SH-SY5Y (cell line): ENCODE measurements around the gene ARMC8.

Experiments used
- GATA2 ChIP-seq: IDR thresholded peaks from 2 replicates; pipeline ENCODE4 v1.6.1; 2011; ENCODE audit warnings: mild to moderate bottlenecking, low read depth, low read length
- GATA3 ChIP-seq: IDR thresholded peaks from 2 replicates; pipeline ENCODE4 v1.6.1; 2011; ENCODE audit warnings: low read depth, mild to moderate bottlenecking, low read length, moderate library complexity

Gene ARMC8

DNA sequence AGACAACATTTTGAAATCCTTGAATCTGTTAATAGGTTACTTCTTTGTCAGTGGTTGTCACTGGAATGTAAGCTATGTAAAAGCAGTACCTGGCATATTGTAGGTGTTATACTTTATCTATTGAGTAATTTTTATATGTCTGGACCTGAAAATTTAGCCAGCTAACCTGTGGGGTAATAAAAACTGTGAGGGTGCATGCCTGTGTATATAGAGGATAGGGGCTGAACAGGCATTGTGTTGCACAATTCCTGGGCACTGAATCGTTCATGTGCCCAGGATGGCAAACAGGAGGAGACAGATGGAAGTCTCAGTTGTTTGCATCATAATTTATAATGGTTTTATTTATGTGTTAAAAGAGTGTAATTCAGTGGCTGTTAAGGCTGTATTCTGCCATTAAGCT, 67.1 kb downstream of the ARMC8 start:
- no peak for TF ChIP-seq GATA2
- TF ChIP-seq GATA3: no peak

DNA sequence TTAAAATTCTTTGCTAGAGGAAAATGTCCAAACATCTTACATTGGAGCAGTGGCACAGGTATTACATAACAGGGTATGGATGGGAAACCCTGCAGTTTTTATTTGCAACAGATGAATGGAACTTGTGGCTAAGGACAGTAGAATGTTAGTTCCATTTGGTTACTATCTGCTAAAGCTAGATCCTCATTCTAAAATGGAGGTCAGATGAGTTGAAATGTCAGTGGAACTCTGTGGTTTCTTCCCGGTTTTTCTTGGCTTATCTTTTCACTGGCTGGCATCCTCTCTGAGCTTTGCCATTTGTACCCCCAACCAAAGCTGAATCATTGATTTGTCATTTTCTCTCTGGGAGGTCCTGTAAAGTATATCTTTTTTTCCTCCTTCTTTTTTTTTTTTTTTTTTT, 68.9 kb downstream of the ARMC8 start:
- TF ChIP-seq GATA2 (no peak), GATA3 (no peak)

DNA sequence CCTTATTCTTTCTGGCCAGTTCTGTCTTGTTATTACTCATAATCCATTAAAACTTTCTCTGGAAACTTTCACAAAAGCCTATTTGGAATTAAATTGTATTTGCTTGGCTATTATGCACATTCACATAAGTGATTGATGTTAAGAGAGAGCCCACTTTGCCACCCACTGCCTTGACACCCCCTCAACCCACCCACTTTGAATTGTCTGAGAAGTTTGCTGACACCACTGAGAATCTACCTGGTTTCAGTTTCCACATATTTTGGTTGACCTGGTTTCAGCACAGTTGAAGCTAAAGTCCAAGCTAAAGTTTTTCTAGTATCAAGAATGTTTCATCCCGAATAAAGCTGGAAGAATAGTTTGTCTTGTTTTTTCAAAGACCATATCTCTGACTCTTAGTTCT, 70.9 kb downstream of the ARMC8 start:
- TF ChIP-seq GATA3: no peak
- TF ChIP-seq GATA2: no peak

DNA sequence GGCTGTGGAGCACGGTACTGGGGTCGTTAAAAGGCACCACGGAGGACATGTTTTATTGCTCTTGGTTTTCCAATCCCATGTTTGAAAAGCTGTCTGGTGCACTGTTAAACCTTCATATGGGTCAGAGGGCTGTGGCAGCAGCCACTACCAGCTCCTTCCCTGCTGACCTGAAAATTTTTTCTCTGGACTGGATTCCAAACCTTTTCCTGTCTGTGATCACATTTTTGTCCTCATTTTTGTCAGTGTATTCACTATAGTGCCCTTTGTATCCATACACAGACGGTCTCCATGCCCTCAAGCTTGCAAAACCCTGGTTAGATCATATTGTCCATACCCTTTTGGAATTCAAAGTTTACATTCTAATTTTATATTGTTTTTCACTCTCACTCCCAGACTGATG, 72.0 kb downstream of the ARMC8 start:
- TF ChIP-seq GATA2 (no peak), GATA3 (no peak)

DNA sequence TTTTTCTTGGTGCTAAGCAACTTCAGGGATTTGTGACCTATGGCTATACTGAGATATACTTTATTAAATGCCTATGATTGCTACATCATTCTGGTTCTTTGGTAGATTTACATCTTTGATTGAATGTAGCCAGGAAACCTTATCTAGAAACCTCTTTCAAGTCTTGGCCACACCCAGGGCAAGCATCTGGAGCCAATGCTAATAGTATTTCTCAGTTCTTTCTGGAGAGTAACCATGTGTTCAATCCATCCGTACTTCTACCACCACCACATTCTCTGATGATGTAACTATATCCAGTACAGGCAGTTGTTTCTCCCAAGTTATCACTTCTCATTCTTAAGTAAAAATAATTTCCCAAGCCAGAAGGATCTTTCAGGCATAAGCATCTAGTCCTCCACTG, 73.5 kb downstream of the ARMC8 start:
- TF ChIP-seq GATA2 (no peak), GATA3 (no peak)

DNA sequence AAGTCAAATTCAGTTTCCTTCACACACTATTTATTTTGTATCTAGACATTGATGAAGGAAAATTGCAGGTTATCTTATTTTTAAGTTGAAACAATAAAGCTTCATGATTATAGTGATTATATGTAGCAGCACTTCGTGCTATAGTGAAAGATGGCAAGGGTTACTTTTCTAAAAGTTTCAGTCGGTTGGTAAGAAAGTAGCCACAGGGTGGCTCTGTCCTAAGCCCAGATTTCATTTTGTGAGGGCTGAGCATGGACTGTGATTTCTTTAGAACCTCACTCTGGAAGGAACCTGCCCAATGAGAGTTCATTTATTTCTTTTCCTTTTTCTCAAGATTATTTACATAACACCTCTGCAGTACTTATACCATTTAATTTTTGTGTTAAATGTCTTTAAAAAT, 76.0 kb downstream of the ARMC8 start:
- TF ChIP-seq GATA3 (no peak), GATA2 (no peak)

DNA sequence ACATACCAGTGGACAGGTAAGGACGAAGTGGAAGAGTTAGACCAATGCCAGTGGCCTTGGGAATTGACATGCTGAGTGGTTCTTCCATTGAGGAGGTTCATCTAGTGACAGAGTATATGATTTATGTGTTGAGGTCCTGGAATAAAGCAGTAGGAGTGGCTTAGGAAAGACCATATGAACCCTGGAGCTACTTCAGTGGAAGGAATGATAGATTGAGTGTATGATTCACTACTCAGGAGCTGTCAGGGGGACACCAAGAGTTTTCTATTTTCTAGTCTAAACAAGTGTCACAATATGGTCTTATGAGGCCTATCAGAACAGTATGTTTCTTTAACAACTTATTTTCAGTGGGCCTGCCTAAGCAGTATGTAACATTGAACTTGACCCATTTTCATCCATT, 78.6 kb downstream of the ARMC8 start:
- no peak for TF ChIP-seq GATA3
- no peak for TF ChIP-seq GATA2

DNA sequence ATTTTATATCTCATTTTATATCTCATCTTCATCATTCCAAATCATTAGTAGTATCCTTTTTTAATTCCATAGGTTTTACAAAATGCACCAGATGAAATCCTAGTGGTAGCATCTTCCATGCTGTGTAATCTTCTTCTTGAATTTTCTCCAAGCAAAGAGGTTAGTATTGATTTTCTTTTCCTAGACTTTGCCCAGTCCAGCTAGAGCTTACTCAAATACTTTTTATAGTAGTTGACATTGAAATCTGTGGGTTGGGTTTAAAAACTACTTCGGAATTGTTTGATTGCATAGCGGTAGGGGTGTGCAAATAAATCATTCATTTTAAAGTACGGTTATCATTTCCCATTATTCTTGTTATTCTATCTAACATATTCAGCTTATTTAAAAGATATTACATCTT, 80.0 kb downstream of the ARMC8 start:
- TF ChIP-seq GATA2 (no peak), GATA3 (no peak)

DNA sequence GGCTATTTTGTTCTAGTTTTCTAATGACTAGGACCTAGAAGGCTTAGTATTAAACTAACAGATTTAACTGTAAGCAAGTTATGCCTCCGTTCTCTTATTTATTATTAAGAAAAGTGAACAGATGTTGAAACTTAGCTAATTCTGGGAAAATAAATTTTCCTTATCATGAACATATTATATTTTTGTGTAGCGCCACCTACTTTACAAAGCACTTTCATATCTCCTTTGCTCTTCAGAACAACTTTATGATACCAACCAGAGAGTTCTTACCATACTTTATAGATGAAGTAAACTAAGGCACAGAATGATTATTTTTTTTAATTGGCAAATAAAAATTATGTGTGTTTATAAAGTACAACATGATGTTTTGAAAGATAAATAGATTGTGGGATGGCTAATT, 83.1 kb downstream of the ARMC8 start:
- TF ChIP-seq GATA2 (no peak), GATA3 (no peak)

DNA sequence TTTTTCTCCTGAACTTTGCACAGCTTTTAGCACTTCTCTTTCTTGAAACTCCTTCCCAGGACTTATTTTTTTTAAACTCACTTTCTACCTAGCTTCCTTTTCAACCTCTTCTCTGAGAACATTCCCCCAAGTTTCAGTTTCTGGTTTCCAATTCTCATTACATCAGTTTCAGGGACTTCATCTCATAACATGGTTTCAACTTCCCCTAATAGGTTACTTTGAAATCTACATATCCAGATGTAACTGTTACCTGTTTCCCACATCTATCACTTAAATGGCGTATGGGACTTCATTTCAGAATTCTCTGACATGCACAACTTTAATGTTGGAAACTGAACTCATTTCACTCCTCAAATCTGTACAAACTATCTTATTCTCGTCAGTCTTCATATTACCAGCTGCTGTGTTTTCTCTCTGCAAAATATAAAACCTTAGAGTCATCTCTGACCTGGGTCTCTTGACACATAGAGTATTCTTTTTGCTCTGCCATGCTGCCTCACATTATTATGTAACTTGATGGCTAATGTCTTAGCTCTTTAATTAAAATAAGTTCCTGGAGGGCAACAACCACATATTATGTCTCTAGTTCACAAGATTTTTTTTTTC, 84.2 kb downstream of the ARMC8 start:
- TF ChIP-seq GATA3 (no peak), GATA2 (no peak)

DNA sequence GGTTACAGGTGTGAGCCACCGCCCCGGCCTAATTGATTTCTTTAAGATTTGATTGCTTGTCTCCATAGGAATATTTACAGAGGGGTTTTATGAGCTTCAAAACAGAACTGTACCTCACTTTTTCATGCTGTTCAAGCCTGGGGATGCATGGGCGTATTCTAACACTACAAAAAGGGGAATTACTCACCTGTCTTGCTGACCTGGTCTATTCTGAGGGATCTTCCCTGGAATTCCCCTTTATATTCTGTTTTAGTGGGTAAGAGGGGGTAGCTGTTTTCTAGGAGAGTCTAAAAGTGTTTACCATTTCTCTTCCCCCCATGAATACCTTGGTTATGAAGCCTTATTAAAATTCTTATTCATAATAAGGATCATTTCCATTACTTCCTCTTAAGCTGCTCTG, 94.5 kb downstream of the ARMC8 start:
- TF ChIP-seq GATA2 (no peak), GATA3 (no peak)

DNA sequence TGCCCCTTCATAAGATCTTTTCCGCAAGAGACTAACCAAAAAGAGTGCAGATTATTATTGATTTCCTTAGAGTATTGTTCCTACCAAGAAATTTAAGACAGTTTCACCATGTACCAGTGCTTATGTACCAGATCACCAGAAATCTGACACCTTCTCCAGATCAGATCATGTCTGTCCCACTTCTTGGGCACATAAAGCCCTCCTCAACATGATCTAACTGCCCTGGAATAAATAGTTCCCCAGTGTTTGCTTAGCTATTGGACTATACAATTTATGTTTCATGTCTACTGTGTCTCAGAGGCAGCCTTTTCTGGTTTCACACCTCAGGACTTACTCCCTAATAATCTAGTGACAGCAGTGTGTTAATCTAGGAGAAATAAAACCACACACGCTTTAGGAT, 95.7 kb downstream of the ARMC8 start:
- no peak for TF ChIP-seq GATA3
- no peak for TF ChIP-seq GATA2

DNA sequence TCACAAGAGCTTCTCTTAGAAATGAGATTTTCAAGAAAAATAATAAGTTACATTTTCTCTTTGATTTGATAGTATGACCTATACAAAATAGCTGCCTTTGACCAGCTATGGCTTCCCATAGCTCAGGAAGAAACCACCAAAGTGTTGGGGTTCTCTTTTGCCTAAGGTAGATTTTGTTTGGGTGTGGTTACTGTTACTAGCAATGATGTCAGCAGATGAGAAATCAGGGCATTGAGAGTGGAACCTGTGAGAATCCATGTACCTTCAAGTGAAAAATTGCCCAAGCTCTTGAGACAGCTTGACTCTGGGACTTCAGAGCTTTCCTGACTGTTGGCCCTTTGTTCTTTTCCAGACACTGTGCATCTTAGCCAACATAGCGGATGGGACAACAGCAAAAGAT, 97.0 kb downstream of the ARMC8 start:
- TF ChIP-seq GATA2: no peak
- no peak for TF ChIP-seq GATA3

DNA sequence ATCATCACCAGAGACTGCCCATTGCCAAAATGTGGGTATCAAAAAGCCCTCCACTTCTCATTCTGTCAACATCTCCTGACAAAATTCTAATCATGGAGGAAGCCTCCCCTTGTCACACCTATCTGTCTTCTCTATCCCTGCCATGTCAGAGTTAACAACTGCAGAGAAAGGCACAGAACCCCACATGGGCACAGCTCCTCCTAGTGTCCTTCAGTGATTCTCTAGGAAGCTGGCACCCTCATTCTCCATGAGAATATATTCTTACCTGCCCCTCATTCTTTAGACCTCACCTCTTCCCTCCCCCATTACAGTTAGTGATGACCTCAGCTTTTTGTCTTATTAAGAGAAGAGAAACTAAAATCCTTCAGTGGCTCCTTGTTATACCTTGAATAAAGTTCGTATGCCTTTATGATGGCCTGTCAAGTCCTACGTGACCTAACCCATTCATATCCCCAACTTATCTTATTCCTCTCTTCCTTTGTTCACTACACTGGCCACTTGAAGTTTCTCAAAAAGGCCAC, 97.9 kb downstream of the ARMC8 start:
- TF ChIP-seq GATA2 (no peak), GATA3 (no peak)

DNA sequence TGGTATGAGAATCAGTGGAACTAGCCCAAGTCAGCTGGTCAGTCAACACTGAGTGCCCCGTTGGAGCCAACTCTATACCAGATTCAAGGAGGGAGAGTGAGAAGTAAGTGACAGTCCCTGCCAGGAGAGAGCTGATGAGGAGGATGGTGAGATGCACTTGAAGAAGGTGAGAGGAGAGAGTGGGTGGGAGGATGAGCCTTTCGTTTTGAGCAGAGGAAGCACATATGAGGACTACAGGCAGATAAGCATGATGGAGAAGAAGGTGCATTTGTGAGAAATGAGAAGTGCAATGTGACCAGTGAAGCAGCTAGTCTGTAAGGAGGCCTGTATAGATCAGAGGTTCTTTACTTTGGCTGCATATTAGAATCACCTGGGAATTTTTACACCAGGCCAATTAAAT, 102.2 kb downstream of the ARMC8 start:
- TF ChIP-seq GATA2 (no peak), GATA3 (no peak)

DNA sequence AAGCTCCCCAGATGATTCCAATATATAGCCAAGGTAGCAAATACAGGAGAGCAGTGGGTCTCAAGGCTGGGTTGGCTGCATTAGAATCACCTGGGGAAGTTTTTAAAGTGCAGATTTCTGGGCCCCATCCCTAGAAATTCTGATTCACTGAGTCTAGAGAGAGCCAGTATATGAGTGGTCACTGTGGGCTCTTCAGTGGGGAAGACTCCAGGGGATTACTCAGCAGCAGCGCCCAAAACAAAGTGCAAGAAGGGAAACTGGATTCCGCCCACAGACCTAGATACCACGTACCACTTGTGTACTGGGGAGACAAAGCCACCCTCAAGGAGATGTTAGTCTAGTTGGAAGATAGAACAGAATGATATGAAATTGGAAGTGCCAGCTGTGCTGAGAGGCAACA, 102.6 kb downstream of the ARMC8 start:
- TF ChIP-seq GATA2 (no peak), GATA3 (no peak)
